ENCODE data around the gene STXBP5.

The STXBP5 gene

GRCh38 chr6:147437615-147438014 is 233.4 kb downstream of the STXBP5 start:
- no peak for DNase-seq (ENCODE audit: low read depth in 3 of 3)

DNA sequence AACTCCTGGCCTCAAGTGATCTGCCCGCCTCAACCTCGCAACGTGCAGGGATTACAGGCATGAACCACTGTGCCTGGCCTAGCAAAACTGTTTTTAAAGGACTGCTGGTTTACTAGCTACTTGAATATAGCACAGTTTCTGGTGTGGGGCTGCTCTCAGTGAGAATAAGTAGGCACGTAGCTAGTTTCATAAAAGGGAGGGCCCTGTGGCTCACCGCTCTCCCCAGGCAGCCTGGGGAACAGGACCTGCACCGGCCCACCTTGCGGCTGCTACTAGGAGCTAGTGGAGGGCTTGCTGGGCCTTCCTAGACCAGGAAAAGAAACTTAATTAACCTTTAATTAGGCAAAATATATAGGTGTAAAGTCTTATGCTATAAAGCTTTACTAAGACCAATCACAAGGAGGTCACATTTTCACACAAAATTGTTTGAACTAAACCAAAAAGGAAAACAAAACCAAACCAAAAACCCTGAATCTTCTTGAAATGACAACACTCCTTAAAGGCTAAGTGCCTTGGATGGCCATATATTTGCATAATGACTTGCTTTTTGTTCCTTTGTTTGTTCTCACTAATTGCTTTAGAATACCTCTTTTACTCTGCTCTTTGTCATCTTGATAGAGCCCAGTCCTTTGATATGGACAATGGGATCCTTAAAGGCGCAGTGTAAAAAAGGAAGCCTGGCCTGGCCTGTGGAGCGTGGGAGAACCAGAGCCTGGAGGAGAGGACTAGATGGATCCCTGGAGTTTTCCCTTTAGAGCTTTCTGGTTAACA is 234.7 kb downstream of the STXBP5 start:
- DNase-seq (ENCODE audit: low read depth in 3 of 3), result no peak
